ENCODE results near the gene UBQLN4. TPM values are rescaled to one million over a fixed set of nuclear protein-coding genes. Genes with fewer than 3 reads are reported as not detected.

UBQLN4 gene
- total and polyA plus RNA-seq, 9 of the 15 experiments (the other 6 are each of a cell fraction or from before 2014, with no cell fraction given) = 13.5 to 65.5 (median 37.0) TPM

- TF ChIP-seq, protein P1, sequence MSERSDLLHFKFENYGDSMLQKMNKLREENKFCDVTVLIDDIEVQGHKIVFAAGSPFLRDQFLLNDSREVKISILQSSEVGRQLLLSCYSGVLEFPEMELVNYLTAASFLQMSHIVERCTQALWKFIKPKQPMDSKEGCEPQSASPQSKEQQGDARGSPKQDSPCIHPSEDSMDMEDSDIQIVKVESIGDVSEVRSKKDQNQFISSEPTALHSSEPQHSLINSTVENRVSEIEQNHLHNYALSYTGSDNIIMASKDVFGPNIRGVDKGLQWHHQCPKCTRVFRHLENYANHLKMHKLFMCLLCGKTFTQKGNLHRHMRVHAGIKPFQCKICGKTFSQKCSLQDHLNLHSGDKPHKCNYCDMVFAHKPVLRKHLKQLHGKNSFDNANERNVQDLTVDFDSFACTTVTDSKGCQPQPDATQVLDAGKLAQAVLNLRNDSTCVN (CRISPR knock-in tag; IDR thresholded peaks at IDR 0.05) = no peak
- no peak for TF ChIP-seq SRSF1 (IDR thresholded peaks at IDR 0.05; ENCODE audit: low read depth, low read length)
- TF ChIP-seq MCM7 (IDR thresholded peaks at IDR 0.05) = no peak
- TF ChIP-seq, protein P2, sequence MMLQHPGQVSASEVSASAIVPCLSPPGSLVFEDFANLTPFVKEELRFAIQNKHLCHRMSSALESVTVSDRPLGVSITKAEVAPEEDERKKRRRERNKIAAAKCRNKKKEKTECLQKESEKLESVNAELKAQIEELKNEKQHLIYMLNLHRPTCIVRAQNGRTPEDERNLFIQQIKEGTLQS (IDR thresholded peaks at IDR 0.05) = no peak
- TF ChIP-seq, protein P2 (CRISPR knock-in tag; conservative IDR thresholded peaks at IDR 0.05) = no peak
- peak; percentile 73; the same call in 1 of the 2 replicates for TF ChIP-seq MTA1 (IDR thresholded peaks at IDR 0.05; ENCODE audit: borderline replicate concordance)
- TF ChIP-seq RB1 (IDR thresholded peaks at IDR 0.05; ENCODE audit: low read depth) = peak; percentile 76; the same call in 1 of the 2 replicates
- TF ChIP-seq ZNF165 (CRISPR knock-in tag; IDR thresholded peaks at IDR 0.05; ENCODE audit: borderline replicate concordance) = no peak
- no peak for TF ChIP-seq MCM3 (IDR thresholded peaks at IDR 0.05)
- TF ChIP-seq KDM5B (IDR thresholded peaks at IDR 0.05; ENCODE audit: insufficient replicate concordance, low read depth, low read length) = no peak
- no peak for TF ChIP-seq CBFA2T2 (conservative IDR thresholded peaks at IDR 0.05)
- TF ChIP-seq EZH2 (IDR thresholded peaks at IDR 0.05; ENCODE audit: borderline replicate concordance, low read depth, low read length) = no peak
- no peak for TF ChIP-seq ELF4 (CRISPR knock-in tag; IDR thresholded peaks at IDR 0.05)
- TF ChIP-seq CSDE1 (IDR thresholded peaks at IDR 0.05) = no peak
- TF ChIP-seq TARDBP (IDR thresholded peaks at IDR 0.05) = no peak
- TF ChIP-seq EP300 (IDR thresholded peaks at IDR 0.05; ENCODE audit: low read length) = peak; percentile 10; the same call in 1 of the 2 replicates
- TF ChIP-seq SMC3 (conservative IDR thresholded peaks at IDR 0.05; ENCODE audit: insufficient read depth, low read depth, low read length) = no peak
- TF ChIP-seq SMARCA4 (IDR thresholded peaks at IDR 0.05) = no peak
- no peak for TF ChIP-seq FOXO4 (CRISPR knock-in tag; IDR thresholded peaks at IDR 0.05)
- TF ChIP-seq ZNF133 (CRISPR knock-in tag; IDR thresholded peaks at IDR 0.05) = no peak
- TF ChIP-seq ILF3 (IDR thresholded peaks at IDR 0.05; ENCODE audit: borderline replicate concordance) = no peak
- no peak for TF ChIP-seq SREBF2 (CRISPR knock-in tag; IDR thresholded peaks at IDR 0.05)
- TF ChIP-seq GATAD2A (IDR thresholded peaks at IDR 0.05) = no peak
- TF ChIP-seq SUPT5H (IDR thresholded peaks at IDR 0.05) = no peak
- TF ChIP-seq BMI1 (IDR thresholded peaks at IDR 0.05; ENCODE audit: low read length) = no peak
- TF ChIP-seq, protein P3, sequence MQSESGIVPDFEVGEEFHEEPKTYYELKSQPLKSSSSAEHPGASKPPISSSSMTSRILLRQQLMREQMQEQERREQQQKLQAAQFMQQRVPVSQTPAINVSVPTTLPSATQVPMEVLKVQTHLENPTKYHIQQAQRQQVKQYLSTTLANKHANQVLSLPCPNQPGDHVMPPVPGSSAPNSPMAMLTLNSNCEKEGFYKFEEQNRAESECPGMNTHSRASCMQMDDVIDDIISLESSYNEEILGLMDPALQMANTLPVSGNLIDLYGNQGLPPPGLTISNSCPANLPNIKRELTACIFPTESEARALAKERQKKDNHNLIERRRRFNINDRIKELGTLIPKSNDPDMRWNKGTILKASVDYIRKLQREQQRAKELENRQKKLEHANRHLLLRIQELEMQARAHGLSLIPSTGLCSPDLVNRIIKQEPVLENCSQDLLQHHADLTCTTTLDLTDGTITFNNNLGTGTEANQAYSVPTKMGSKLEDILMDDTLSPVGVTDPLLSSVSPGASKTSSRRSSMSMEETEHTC (IDR thresholded peaks at IDR 0.05) = no peak
- TF ChIP-seq HMBOX1 (IDR thresholded peaks at IDR 0.05) = no peak
Observed at GRCh38 chr1:156082309-156083091, 28.9 kb upstream of the UBQLN4 start, which contains the start of gene MEX3A (continued).
